KMS-11 (cell line): ENCODE data around the gene GALP.

Experiments
- H2AFZ ChIP-seq: fragments of 200-600 bp; sonication (generic); 2 replicates; pipeline ENCODE4 v1.6.1; 2016; ENCODE audit warnings: antibody characterized with exemption, mixed run types, low read depth
- H3K27ac ChIP-seq: fragments of 200-600 bp; sonication (generic); 2 replicates; pipeline ENCODE4 v1.6.1; 2016; ENCODE audit warnings: mild to moderate bottlenecking, mixed run types
- H3K27me3 ChIP-seq: fragments of 200-600 bp; sonication (generic); 2 replicates; pipeline ENCODE4 v1.6.1; 2017; ENCODE audit warnings: mild to moderate bottlenecking, low read depth, mixed run types, moderate library complexity; ENCODE audit not compliant: insufficient read depth
- H3K36me3 ChIP-seq: fragments of 200-600 bp; sonication (generic); 2 replicates; pipeline ENCODE4 v1.6.1; 2017; ENCODE audit warnings: mild to moderate bottlenecking, mixed run types; ENCODE audit not compliant: insufficient read depth
- H3K4me1 ChIP-seq: fragments of 200-600 bp; sonication (generic); 2 replicates; pipeline ENCODE4 v1.6.1; 2016; ENCODE audit warnings: mild to moderate bottlenecking, low read depth, mixed run types; ENCODE audit not compliant: poor library complexity, severe bottlenecking
- H3K4me2 ChIP-seq: fragments of 200-600 bp; sonication (generic); 2 replicates; pipeline ENCODE4 v1.7.0; 2016; ENCODE audit warnings: mild to moderate bottlenecking, mixed run types
- H3K4me3 ChIP-seq: fragments of 200-600 bp; sonication (generic); IDR thresholded peaks from 2 replicates; pipeline ENCODE4 v1.6.1; 2017; ENCODE audit warnings: low read depth, low read length, mixed read lengths; ENCODE audit not compliant: insufficient read depth
- H3K79me2 ChIP-seq: fragments of 200-600 bp; sonication (generic); 2 replicates; pipeline ENCODE4 v1.6.1; 2016; ENCODE audit warnings: low read depth, mixed run types; ENCODE audit not compliant: insufficient read depth
- H3K9ac ChIP-seq: fragments of 200-600 bp; sonication (generic); 2 replicates; pipeline ENCODE4 v1.6.1; 2016; ENCODE audit warnings: mild to moderate bottlenecking, mixed run types
- H4K20me1 ChIP-seq: fragments of 200-600 bp; sonication (generic); 2 replicates; pipeline ENCODE4 v1.6.1; 2016; ENCODE audit warnings: mild to moderate bottlenecking, mixed run types; ENCODE audit not compliant: insufficient read depth
- TF ChIP-seq, protein P1 (sequence below): fragments of 200-600 bp; sonication (generic); conservative IDR thresholded peaks from 2 replicates; pipeline ENCODE4 v1.6.1; 2017; ENCODE audit warnings: low read depth, mild to moderate bottlenecking, antibody characterized with exemption, low read length, moderate library complexity, mixed read lengths

The GALP gene

DNA sequence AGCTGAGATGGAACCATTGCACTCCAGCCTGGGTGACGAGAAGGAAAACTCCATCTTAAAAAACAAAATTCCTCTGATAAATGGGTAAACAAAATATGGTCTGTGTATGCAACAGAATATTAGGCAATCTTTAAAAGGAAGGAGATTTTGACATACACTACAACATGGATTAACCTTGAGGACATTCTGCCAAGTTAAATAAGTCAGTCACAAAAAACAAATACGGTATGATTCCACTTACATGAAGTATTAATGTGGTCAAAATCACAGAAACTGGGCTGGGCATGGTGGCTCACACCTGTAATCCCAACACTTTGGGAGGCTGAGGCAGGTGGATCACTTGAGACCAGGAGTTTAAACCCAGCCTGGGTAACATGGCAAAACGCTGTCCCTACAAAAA is 37.7 kb upstream of the GALP start:
- Histone ChIP-seq H3K27me3 (no peaks in the 10 kb centered on the region), H3K4me3 (no peak overlapping the region), H3K79me2 (peaks cover 8% of the 10 kb centered on the region; the same call in 1 of the 2 replicates), H3K9ac (no peak overlapping the region), H3K36me3 (no peaks in the 10 kb centered on the region), H3K27ac (no peak overlapping the region), H3K4me2 (no peak overlapping the region), H2AFZ (no peak overlapping the region), H3K4me1 (peaks cover 19% of the 10 kb centered on the region), H4K20me1 (no peaks in the 10 kb centered on the region)
- TF ChIP-seq, protein P1, sequence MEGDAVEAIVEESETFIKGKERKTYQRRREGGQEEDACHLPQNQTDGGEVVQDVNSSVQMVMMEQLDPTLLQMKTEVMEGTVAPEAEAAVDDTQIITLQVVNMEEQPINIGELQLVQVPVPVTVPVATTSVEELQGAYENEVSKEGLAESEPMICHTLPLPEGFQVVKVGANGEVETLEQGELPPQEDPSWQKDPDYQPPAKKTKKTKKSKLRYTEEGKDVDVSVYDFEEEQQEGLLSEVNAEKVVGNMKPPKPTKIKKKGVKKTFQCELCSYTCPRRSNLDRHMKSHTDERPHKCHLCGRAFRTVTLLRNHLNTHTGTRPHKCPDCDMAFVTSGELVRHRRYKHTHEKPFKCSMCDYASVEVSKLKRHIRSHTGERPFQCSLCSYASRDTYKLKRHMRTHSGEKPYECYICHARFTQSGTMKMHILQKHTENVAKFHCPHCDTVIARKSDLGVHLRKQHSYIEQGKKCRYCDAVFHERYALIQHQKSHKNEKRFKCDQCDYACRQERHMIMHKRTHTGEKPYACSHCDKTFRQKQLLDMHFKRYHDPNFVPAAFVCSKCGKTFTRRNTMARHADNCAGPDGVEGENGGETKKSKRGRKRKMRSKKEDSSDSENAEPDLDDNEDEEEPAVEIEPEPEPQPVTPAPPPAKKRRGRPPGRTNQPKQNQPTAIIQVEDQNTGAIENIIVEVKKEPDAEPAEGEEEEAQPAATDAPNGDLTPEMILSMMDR = no peak

DNA sequence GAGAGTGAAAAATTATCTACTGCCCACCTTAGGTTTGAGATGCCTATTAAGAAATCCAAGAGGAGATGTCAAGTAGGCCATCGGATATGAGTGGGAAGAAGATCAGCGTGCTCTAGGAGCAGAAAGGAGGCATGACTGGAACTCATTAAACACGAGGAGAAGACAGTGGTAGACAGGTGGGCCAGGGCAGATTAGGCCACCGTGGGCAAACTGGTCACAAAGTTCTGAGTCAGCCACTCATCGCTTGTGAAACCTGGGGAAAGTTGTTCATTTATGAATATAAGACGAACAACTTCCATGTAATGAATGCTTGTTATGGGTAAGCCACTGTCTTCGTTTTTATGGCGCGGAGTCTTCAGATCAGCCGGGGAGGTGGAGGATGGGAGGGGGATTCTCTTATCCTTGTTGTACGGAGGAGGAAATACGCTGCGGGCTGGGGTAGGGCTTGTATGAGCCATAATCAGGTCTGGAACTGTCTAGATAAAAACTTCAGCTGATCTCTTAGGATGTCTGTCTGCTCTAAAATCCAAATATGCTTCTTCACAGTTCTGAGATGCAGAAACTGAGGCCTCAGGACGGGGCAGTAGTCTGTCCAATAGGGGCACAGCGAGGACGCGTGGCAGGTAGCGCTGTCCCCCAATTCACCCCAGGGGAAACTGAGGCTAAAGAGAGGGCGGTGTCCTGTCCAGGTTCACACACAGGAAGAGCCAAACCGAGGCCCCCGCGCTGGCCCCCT is 35.8 kb upstream of the GALP start:
- TF ChIP-seq, protein P1 = no peak

DNA sequence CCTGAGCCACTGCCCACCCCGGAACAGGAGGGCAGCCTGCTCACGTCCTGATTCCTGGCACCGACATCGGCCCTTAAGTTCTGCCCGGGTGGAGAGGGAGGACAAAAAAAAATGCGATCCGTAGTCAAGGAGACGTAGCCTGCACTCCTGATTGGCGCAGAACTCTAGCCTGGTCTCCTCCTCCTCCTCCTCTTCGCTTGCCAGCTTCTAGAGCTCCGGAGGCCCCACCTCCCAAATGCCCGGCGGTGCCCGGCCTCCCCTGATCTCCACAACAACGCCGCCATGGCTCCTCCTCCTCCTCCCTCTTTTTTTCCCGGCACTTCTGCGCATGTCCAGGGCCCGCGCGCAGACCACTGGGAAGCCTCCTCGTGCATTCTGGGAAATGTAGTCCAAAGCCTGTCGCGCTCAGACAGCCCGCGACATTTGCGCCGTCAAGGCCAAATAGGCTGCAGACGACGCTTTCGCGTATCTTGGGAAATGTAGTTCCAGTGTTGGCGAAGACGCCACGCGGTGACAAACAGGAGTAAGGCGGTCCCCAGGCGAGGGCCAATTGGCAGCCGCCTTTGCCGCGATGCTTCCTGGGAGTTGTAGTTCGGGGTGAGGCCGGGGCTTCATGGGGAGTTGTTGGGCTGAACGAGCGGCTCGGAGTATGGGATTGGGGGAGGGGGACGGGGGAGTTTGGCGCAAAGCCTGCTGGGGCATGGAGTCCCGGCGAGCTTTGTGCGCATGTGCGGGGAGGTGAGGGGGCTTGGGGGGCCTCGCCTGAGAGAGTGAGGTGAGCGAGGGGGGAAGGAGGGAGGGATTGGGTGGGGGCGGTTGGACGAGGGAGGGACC is 35.0 kb upstream of the GALP start, which contains the start of gene ZNF444:
Gene ZNF444, plus strand, starts transcription at position 705 of the 834 bp plus-strand sequence. CDS start 5,625 bp downstream, outside the sequence.
- Histone ChIP-seq H3K4me2 (peak within 1 kb of the TSS; percentile 79), H3K4me1 (peaks cover 19% of the 10 kb centered on the region), H3K27me3 (no peaks in the 10 kb centered on the region), H3K79me2 (peaks cover 8% of the 10 kb centered on the region; the same call in 1 of the 2 replicates), H3K27ac (peak within 1 kb of the TSS; percentile 77), H3K4me3 (no peak within 1 kb of the TSS), H3K36me3 (no peaks in the 10 kb centered on the region), H2AFZ (peak within 1 kb of the TSS; percentile 80), H4K20me1 (no peaks in the 10 kb centered on the region), H3K9ac (peak within 1 kb of the TSS; percentile 63)
- TF ChIP-seq, protein P1 = no peak

More for the DNA sequence above, 35.8 kb upstream of the GALP start:
- Histone ChIP-seq H3K27ac (peak overlapping the region; percentile 77), H3K4me2 (peak overlapping the region; percentile 79), H3K4me3 (no peak overlapping the region), H3K36me3 (no peaks in the 10 kb centered on the region), H3K27me3 (no peaks in the 10 kb centered on the region), H3K4me1 (peaks cover 19% of the 10 kb centered on the region), H4K20me1 (no peaks in the 10 kb centered on the region), H2AFZ (peak overlapping the region; percentile 80), H3K9ac (peak overlapping the region; percentile 63; the same call in 1 of the 2 replicates), H3K79me2 (peaks cover 8% of the 10 kb centered on the region; the same call in 1 of the 2 replicates)

DNA sequence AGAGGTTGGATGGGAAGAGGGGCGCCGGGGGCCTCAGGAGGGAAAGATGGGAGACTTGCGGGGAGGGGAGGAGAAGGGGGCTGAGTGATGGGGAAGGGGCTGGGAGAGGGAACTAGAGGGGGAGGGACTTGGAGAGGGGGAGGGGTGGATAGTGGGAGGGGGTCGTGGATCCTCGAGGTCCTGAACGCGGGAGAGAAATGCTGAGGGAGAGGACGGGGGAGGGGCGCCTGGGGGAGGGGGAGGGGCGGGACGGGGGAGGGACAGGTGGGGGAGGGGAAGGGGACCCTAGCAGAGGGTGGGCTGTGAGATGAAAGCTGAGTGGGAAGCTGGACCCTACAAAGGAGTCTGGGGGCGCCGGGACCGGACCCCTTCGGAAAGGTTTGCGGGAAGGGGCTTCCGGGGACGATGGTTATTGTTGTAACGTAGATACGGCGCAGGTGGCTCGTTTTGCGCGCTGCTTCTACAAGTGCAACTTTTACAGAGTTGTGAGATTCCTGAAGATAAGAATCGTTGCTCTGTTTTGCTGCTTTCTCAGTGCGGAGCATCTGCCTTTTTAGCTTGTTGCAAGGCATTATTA is 34.3 kb upstream of the GALP start:
- Histone ChIP-seq H3K27me3 (no peaks in the 10 kb centered on the region), H3K4me3 (no peak overlapping the region), H4K20me1 (no peaks in the 10 kb centered on the region), H3K36me3 (no peaks in the 10 kb centered on the region), H3K4me2 (peak overlapping the region; percentile 33; the same call in 1 of the 2 replicates), H3K4me1 (peaks cover 18% of the 10 kb centered on the region), H3K79me2 (peaks cover 8% of the 10 kb centered on the region; the same call in 1 of the 2 replicates), H3K9ac (peak overlapping the region; percentile 63; the same call in 1 of the 2 replicates), H2AFZ (no peak overlapping the region), H3K27ac (peak overlapping the region; percentile 77; the same call in 1 of the 2 replicates)
- TF ChIP-seq, protein P1 = no peak
